GM19467 (cell line): Measurements from ENCODE around the gene DDX56.
"Not testable (repeated sequence)": the region's sequence is repeated elsewhere in the genome, so short reads cannot be mapped to it uniquely, and the experiment has no call there.

ENCODE experiments used
- ATAC-seq: cut with Tn5 transposase; IDR thresholded peaks from one replicate; pipeline ENCODE4 v1.9.1; 2021; ENCODE audit warnings: mild to moderate bottlenecking, moderate library complexity; ENCODE audit not compliant: unreplicated experiment

DDX56 gene

DNA sequence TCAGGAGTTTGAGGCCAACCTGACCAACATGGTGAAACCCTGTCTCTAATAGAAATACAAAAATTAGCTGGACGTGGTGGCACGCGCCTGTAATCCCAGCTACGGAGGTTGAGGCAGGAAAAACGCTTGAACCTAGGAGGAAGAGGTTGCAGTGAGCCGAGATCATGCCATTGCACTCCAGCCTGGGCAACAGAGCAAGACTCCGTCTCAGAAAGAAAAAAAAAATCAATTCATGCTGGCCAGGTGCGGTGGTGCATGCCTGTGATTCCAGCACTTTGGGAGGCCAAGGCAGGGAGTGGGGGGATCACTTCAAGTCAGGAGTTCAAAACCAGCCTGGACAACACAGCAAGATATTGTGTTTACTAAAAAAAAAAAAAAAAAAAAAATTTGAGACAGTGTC is 23.5 kb upstream of the DDX56 start:
- ATAC-seq = not testable (repeated sequence)

DNA sequence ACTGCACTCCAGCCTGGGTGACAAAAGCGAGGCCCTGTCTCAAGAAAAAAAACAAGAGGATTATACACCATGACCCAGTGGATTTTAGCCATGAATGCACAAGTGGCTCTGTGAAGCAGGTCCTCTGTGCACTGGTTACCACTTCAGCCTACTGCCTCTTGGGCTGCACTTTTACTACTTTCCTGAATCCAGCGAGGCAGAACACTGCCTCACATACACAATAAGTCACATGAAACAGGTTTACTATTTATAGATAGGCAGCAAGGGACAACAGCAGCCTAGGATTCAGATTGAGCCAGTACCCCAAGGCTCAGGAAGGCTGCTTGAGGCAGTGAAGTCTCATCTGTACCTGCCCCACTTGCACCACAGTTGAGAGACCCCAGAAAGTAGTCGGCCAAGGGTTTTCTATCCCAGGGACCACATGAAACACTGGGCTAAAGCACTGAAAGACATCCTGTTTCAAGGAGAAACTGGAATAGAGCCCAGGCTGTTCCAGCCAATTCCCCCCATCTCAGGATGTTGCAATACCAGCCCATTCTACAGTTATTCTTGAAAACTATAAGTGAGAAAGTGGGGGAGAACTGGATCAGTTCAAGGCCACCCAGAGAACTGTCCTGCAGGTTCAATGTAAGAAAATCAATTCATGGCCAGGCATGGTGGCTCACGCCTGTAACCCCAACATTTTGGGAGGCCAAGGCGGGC is 22.4 kb upstream of the DDX56 start:
- no peak for ATAC-seq

DNA sequence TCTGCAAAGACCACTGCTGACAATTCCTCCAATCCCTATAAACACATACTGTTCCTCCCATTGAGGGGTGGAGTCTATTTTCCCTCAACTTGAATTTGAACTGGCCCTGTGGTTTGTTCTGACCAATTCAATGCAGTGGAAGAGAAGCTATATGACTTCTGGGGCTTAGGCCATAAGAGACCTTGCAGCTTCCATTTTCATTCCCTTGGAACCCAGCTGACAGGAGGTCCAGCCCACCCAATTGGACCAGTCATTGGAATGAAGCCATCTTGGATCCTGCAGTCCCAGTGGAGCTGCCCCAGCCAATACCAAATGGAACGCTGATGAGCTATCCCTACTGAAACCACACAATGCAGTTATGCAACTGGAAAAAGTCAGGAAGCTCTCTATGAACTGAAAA is 17.2 kb upstream of the DDX56 start:
- no peak for ATAC-seq

DNA sequence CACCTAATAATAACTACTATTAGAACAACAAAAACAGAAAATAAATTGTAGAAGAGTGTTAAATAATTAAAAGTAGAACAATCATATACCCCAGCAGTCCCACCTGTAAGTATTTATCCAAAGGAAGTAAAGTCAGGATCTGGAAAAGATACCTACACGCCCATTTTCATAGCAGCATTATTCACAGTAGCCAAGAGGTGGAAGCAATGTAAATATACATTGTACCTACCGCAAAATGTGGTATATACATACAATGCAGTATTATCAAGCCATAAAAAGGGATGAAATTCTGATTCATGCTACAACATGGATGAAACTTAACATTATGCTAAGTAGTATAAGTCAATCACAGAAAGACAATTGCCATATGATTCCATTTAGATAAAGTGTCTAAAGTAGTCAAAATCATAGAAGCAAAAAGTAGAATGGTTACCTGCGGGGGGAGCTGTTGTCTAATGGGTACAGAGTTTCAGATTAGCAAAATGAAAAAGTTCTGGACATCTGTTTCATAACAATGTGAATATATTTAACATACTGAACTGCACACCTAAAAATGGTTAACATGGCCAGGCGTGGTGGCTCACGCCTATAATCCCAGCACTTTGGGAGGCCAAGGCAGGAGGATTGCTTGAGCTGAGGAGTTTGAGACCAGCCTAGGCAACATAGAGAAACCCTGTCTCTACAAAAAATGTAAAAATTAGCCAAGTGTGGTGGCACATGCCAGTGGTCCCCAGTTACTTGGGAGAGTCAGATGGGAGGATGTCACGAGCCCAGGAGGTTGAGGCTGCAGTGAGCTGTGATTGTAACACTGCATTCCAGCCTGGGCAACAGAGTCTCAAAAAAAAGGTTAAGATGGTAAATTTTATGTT is 14.4 kb upstream of the DDX56 start:
- no peak for ATAC-seq

DNA sequence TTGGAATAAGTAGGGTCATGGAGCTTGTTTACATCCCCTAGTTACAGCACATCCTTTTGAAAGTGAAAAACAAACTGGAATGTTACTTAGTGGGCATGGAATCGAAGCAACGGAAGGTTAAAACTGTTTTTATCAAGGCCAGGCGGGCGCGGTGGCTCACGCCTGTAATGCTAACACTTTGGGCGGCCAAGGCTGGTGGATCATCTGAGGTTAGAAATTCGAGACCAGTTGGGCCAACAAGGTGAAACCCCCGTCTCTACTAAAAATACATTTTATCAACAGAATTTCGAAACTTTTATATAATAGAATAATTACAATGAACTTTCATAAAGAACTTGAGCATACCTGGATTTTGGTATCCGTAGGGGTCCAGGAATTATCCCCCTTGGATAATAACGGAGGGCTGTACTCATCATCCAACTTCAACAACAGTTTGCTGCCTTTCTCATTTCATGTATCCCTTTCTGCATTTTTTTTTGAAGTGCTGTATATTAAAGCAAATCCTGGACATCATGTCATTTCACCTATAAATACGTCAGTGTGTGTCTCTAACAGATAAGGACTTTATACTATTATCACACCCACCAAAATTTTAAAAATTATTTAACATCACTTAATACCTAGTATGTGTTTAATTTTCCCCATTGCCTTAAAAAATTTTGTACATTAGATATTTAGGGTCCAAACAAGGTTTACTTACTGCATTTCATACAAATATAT is 9.6 kb upstream of the DDX56 start:
- ATAC-seq = no peak

DNA sequence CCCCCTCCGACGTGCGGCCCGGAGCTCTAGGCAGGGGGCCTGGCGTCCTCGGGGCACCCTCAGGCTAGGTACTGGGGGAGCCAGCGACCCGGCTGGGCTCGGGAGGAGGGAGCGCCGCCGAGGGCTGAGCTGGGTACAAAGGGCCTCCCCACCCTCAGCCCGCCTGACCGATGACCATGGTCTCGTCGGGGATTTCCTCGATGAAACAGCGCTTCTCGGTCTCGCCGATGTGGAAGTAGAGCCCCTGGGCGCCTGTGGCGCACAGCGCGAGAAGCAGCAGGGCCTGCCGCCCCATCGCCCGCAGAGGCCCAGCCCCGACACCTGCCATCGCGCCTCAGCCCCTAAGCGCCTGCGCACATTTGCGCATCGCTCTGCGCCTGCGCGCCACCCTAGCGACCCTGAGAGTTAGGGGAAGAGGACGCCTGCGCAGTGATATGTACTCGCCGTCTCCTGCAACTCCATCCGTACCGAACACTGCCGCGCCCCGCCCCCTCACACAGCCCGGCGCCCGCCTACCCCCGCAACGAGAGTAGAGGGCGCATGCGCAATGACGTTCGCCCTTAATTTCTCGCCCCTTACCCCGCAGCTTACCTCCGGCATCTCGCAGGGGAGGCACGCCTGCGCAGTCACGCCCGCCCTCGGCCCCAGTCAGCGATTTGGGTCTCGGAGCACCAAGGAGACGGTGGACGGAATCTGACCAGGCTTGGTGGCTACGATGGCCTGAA is 8.3 kb upstream of the DDX56 start, which contains the start of gene TMED4:
Gene TMED4, minus strand, starts transcription at position 353 of the 725 bp plus-strand sequence. Its CDS starts 25 bp downstream, at position 328.
- ATAC-seq = peak; percentile 81

DNA sequence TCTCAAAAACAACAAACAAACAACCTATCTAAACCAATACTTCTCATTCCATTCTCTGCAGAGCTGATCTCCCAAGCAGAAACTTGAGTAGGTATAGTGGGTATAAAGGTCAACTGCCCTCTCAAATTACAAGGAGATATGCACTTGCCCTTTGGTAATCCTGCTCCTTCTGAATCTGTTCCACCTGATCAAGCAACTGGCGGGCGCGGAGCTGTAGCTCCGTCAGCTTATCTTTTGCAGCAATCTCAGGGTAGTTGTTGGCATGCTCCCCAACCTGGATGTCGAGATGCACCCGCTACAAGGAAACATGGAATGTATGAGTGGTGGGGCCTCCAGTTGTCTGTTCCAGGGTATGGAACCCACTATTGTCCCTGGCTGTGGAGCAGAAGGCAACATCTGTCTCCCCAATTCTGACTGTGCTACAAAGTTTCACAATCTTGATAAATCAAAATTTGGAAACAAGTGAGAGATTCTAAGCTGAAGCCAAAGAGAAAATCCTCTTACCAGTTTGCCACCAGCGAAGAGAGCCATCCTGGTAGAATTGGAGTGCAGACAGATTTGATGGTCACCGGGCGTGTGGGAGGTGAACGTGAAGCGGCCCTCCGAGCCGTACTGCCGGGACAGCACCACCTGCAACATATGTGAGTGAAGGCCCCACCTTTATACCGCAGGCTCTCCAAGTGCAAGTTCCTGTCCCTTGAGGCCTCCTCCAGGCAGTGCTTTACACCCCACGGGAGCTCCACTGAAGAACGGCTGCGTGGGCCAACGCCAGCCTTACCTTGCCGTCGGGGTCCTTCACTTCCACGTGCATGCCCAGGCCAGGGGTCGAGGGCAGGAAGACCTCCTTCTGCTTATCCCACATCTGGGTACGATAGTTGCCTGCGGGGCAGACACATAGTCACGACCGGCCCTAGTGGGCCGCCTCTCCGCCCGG is 7.5 kb upstream of the DDX56 start:
- ATAC-seq = peak; percentile 25

DNA sequence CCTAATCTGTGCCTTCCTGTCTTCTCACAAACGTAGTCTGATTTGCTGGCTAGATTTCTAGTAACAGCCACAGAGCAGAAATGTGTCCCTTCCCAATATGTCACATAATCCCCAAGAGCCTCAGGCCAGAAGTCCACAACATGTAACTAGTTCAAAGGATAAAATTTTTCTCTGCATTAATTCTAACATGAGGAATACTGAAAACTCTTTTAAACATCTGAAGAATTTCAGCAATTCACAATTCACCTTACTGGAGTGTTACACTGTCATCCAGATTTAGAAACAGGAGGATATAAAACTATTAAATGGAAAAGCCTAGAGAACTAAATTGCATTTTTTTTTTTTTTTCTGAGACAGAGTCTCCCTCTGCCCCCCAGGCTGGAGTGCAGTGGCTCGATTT is 2.5 kb upstream of the DDX56 start:
- no peak for ATAC-seq

DNA sequence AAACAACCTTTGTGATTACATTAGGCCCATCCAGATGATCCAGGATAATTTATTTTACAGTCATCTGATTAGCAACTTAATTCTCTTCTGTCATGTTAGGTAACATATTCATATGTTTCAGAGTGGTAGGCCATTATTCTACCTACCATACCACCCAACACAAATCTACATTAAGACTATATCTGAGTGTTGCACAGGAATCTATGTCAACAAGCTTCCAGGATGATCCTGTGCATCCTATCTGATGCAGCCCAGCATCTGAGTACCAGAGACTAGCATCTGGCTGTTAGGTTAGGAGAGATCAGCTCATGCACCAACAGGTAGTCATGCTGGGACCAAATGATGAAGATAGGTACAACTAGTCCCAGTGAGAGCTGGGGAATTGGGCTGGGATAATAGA is 1.3 kb upstream of the DDX56 start:
- ATAC-seq = no peak

DNA sequence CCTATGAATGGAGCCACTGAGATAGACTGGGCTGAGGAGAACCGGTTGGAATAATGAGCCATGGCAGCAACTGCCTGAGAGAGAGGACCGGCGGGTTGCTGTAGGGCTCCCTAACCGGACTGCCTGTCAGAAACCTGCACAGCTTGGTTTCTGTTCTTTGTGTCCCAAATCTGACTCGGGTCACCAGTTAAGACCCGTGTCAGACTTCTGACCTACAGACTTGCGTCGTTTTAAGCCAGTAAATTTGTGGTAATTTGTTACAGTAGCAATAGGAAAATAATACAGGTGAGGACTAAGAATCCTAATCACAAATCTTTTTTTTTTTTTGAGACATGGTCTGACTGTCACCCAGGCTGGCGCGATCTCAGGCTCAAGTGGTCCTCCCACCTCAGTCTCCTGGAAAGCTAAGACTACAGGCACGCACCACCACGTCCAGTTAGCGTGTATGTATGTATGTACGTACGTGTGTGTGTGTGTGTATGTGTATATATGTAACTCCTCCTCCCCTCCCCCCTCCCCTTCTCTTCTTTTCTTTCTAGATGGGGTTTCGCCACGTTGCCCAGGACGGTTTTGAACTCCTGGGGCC is 672 bp upstream of the DDX56 start:
- no peak for ATAC-seq

DNA sequence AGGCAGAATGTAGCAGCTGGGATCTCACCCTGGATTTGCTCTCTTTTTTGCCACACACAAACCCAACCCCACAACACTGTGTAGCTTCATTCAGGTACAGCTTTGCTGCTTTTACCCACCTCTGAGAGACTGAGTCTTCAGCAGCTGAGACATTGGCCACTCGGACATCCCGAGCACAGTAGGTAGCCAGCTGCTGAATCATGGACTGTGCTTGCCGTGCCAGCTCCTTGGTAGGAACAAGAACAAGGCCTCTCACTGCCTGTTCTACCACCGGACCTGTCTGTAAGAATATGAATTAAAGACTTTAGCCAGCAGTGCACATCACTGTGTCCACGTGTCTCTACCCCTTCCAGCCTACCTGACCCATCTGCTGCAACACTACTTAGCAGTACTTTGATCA is 937 bp downstream of the DDX56 start:
- ATAC-seq = no peak

DNA sequence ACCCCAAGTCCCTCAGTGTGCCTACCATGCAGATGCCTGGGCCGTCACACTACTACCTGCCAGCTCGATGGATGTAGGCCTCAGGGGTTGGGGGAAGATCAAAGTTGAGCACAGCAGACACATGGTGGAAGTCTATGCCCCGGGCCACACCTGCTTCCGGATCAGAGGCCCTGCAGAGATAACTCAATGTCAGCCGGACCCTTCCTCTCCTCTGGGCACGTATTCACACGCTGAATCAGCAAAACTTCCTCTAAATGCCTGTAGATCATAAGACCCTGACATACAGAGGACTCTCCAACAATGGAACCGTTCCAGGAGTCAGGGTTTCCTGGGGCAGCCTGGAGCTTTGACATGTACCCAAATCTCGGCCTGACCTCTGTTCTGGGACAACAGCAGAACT is 3.7 kb downstream of the DDX56 start:
- no peak for ATAC-seq

DNA sequence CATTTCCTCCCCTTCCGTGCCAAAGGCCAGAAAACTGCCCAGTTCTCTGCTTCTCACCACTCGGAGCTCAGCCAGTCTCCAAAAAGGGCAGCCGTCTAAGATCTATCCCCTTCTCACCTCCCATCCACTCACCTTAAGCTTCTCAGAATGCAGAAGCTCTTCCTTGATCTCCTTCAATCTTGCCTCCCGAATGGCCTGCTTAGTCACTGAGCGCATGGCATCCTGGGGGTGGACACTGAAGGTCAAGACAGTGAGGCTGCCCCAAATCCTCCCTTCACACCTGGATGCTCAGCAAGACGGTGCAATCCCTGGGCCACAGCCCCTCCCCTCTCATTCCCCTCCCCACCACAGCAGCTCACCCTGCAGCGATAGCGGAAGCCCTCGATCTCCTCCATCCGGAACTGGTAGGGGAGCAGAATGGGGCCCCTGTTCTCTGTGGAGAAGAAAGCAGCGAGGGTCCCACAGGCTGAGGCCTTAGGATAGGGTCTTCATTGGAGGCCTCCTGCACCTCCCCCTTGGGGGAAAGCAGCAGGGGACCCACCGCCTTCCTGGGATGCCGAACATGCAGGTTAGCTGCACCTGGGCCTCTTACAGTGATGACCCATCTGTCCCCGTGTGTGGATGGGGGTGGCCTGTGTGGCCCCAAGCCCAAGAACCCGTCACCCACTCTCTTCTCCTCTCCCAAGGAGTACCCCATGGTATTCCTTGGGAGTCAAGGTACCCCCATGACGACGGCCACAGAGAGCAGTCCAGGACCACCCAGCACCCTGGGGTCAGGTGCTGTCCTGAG is 4.7 kb downstream of the DDX56 start:
- ATAC-seq = no peak

DNA sequence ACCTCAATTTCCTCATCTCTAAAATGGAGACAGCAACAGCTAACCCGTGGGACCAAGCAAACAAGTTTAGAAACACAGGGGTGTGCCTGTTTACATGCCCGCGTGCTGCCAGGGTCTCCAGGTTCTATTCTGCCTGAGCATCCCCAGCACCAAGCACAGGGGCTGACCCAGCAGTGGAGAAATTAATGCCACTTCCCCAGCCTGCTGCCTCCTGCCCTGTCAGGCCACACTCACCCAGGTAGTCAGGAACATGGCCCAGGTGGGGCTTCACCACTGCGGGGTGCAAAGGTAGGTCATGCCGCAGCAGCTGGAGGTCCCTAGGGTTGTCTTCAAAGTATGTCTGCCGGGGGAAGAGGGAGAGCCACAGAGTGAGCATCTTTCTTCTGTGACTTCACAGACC is 5.8 kb downstream of the DDX56 start:
- ATAC-seq = no peak

DNA sequence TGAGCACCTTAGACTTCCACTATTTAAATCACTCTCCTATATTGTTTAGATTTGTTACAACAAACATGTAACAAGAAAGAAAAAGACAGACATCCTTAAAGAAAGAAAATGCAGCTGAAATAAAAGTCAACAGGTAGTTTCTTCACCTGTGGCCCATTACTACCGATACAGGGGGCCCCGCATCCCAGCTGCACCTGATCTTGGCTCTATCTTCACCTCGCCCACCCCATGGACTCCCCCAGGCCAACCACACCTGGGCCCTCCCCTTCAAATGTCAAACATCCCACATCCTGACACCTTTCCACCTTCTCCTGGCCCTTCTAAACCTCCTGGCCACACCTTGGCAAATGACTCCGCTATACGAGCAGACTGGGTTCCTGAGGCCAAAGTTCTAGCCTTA is 7.0 kb downstream of the DDX56 start:
- ATAC-seq = no peak

DNA sequence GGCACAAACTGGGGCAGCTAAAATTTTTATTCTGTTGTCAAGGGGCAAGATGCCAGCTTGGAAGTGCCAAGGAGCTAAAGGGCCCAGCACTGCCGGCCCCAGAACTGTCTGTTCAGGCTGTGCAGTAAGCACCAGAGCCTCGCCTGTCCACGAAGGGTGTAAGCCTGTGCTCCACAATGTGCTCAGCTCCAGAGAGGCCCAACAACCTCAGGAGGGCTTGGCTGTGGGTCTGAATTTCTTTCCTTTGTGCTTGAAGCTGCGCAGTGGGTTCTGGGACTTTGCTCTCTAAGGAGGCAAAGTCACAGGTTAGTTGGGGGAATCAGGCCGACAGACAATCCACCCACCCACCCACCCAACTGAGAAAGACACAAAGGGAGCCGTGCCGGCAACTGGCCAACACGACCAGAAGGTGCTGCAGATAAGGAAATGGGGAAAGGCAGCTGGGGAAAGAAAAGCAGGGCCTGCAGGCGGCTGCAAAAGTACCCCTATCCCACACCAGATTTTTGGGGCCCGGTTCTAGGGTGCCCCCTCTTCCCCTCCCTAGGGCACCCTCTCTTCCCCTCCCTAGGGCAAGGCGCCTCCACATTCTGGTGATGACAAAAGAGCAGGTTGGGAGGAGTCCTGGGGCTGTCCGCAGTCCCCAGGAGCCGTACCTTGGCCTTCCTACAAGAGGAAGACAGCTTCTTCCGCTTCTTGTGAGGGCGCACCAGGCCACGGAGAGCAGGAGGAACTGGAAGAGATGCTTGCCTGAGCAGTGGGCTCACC is 7.7 kb downstream of the DDX56 start:
- ATAC-seq = peak; percentile 19

DNA sequence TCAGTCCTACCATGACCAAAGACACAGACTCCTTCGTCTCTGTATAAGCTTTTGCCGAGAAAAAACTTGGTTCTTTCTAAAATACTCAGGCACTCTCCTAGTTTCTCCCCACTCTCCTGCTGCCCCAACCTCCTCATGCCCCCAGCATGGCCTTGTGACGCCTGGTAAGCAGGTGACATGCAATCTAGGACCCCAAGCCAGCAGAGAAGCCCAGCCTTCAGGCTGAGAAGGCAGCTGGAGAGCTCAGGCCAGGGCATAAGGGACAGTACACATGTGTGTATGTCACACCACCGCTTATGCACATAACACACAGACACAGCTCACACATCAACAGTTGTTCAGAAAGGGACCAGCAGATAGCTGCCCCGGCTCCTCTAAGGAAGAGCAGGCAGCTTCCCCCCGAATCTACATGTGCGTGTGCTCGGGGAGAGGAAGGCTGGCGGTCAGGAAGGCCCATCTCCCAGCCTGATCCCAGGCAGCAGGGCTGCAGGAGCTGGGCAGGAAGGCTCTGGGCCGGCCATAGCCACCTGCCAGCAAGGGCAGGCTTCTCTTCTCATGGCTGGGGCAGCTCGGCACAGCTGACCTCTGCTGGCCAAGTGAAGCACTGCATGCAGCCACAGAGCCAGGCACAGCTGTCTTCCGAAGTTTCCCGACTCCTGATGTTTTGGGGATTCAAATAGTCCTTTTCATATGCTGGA is 8.5 kb downstream of the DDX56 start:
- peak; percentile 76 for ATAC-seq
